MCF 10A (cell line): ENCODE data around the gene ZNF410. TPM values are rescaled to one million over a fixed set of nuclear protein-coding genes. Genes with fewer than 3 reads are reported as not detected.

Experiments
- BruUV-seq: library from RNA; stranded (reverse); fragments of 400-500 nt; replicated peaks from 2 replicates; lab custom pipeline; 2021; lab: Mats Ljungman, UMichigan
- CTCF ChIA-PET: fragments of 300-600 bp; sonication (Branson Sonifier 250); formaldehyde crosslinking; extraction: SDS; loops from one replicate; lab custom pipeline; 2021; ENCODE audit warnings: antibody characterized with exemption, inconsistent platforms; lab: Yijun Ruan, JAX
- POLR2A ChIA-PET: fragments of 300-600, 350-650 bp; sonication (Branson Sonifier 250); formaldehyde crosslinking; extraction: SDS; loops from one replicate; lab custom pipeline; 2020; ENCODE audit warnings: antibody characterized with exemption, inconsistent platforms; lab: Yijun Ruan, JAX
- DNase-seq: peaks from one replicate; pipeline ENCODE4 v3.0.0-alpha.2; 2018; ENCODE audit not compliant: unreplicated experiment
- H3K27ac Mint-ChIP-seq: one replicate; pipeline ENCODE4 v1.8.0; 2022; ENCODE audit warnings: mild to moderate bottlenecking, low read depth, mixed read lengths; ENCODE audit not compliant: unreplicated experiment
- H3K27me3 Mint-ChIP-seq: one replicate; pipeline ENCODE4 v1.8.0; 2022; ENCODE audit warnings: mixed read lengths; ENCODE audit not compliant: insufficient read depth, unreplicated experiment
- H3K36me3 Mint-ChIP-seq: one replicate; pipeline ENCODE4 v1.8.0; 2022; ENCODE audit warnings: mild to moderate bottlenecking, moderate library complexity, mixed read lengths; ENCODE audit not compliant: insufficient read depth, unreplicated experiment
- H3K4me1 Mint-ChIP-seq: one replicate; pipeline ENCODE4 v1.8.0; 2022; ENCODE audit warnings: mixed read lengths; ENCODE audit not compliant: insufficient read depth, unreplicated experiment
- H3K4me3 Mint-ChIP-seq: one replicate; pipeline ENCODE4 v1.8.0; 2022; ENCODE audit warnings: mild to moderate bottlenecking, moderate library complexity, mixed read lengths; ENCODE audit not compliant: unreplicated experiment
- H3K9me3 Mint-ChIP-seq: one replicate; pipeline ENCODE4 v1.8.0; 2022; ENCODE audit warnings: mixed read lengths; ENCODE audit not compliant: unreplicated experiment
- intact Hi-C: fragments of 100-400 bp; cut with micrococcal nuclease; formaldehyde crosslinking; loops from 2 replicates; pipeline ENCODE4 v1.14.1; 2022
- total RNA-seq: library from RNA; stranded (reverse); gene quantifications from 2 replicates; pipeline ENCODE4 v1.2.3, GENCODE V29; 2022
- TF ChIP-seq, protein P1 (sequence below): fragments of 200-600 bp; IDR thresholded peaks from one replicate; pipeline ENCODE4 v1.8.0; 2022; ENCODE audit warnings: antibody characterized with exemption, mild to moderate bottlenecking; ENCODE audit not compliant: unreplicated experiment

ZNF410 gene
- total RNA-seq, 1 experiment from 2014 or later, result 76.0 TPM

DNA sequence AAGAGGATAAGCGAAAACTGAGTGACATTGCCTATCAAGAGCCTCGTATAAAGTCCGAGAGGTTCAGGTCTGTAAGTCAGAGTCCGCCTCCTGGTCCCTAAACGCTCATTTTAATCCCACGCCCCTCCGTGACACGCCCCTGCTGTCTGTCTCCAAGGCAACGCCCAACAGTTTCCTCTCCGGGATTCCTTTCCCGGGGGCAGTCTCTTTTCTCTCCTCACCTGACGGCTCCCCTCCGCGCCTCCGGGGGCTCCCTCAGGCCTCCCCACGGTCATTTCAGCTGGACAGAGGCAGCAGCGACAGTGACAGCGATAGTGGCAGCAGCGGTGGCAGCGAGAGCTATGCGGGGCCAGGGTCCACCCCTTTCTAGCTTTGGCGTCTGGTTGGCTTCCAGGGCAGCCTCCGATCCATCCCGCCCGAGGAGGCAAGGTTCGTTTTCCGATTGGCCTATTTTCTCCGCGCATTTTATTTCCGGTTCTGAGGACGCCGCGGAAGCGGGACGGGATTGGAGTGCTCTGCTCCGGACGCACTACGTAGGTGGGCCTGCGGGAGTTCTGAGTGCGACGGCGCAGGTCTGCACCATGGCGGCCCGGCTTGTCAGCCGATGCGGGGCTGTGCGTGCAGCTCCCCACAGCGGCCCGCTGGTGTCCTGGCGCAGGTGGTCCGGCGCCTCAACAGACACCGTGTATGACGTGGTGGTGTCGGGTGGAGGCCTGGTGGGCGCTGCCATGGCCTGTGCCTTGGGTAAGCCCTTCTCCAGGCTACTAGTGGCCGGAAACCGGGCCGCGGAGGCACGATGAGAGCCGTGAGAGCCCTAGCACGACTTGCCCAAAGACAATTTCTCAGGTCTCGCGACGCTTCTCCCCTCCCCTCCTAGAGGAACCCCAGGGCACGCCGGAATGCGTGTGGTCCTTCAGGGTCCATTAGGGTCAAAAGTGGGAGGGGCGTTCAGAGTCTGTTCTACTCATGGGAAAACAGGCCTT is 63.4 kb downstream of the ZNF410 start, which contains the start of the genes COQ6 and FAM161B:
Gene COQ6, plus strand, starts transcription at position 551 of the 983 bp plus-strand sequence. Its CDS starts 31 bp downstream, at position 582.
Gene FAM161B, minus strand, starts transcription at position 343 of the 983 bp plus-strand sequence. Its CDS starts 68 bp downstream, at position 275.
- intact Hi-C loops, result loop anchor here (2.0 to 5.0 kb wide), 2 partner anchors 69 to 87 kb away; partner anchors contain the start of genes BBOF1 and ENTPD5
- POLR2A ChIA-PET, result interaction anchor here (0.6 to 1.3 kb wide), 22 partner anchors 8 to 814 kb away, joined by 3 to 16 read pairs (median 4); partner anchors contain the start of genes AREL1, BBOF1, ENTPD5 and FCF1
- BruUV-seq, result TSS peak; percentile 44

GRCh38 chr14:73953731-73954130 is 67.1 kb downstream of the ZNF410 start:
- CTCF ChIA-PET, result no interaction called here
- peaks cover 10% of the 10 kb centered on the region for H3K4me1 Mint-ChIP-seq
- H3K27ac Mint-ChIP-seq, result no peak overlapping the region
- no peaks in the 10 kb centered on the region for H3K9me3 Mint-ChIP-seq
- H3K36me3 Mint-ChIP-seq, result peaks cover 47% of the 10 kb centered on the region
- TF ChIP-seq, protein P1, sequence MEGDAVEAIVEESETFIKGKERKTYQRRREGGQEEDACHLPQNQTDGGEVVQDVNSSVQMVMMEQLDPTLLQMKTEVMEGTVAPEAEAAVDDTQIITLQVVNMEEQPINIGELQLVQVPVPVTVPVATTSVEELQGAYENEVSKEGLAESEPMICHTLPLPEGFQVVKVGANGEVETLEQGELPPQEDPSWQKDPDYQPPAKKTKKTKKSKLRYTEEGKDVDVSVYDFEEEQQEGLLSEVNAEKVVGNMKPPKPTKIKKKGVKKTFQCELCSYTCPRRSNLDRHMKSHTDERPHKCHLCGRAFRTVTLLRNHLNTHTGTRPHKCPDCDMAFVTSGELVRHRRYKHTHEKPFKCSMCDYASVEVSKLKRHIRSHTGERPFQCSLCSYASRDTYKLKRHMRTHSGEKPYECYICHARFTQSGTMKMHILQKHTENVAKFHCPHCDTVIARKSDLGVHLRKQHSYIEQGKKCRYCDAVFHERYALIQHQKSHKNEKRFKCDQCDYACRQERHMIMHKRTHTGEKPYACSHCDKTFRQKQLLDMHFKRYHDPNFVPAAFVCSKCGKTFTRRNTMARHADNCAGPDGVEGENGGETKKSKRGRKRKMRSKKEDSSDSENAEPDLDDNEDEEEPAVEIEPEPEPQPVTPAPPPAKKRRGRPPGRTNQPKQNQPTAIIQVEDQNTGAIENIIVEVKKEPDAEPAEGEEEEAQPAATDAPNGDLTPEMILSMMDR, result no peak
- DNase-seq, result no peak
- POLR2A ChIA-PET, result no interaction called here
- no TSS peak for BruUV-seq
- intact Hi-C loops, result loop anchor here (5.0 kb wide), 1 partner anchor 84 kb away; no protein-coding TSS in a partner anchor
- no peak overlapping the region for H3K4me3 Mint-ChIP-seq
- H3K27me3 Mint-ChIP-seq, result no peaks in the 10 kb centered on the region

More for the DNA sequence above, 63.4 kb downstream of the ZNF410 start, which contains the start of the genes COQ6 and FAM161B:
- CTCF ChIA-PET, result interaction anchor here (0.6 to 0.7 kb wide), 4 partner anchors 26 to 183 kb away, joined by 3 to 4 read pairs (median 4); no protein-coding TSS in a partner anchor
- TF ChIP-seq, protein P1, result no peak
- no peaks in the 10 kb centered on the region for H3K27me3 Mint-ChIP-seq
- peaks cover 21% of the 10 kb centered on the region for H3K36me3 Mint-ChIP-seq
- peaks cover 10% of the 10 kb centered on the region for H3K4me1 Mint-ChIP-seq
- peak; percentile 97 for DNase-seq
- H3K9me3 Mint-ChIP-seq, result no peaks in the 10 kb centered on the region
- peak within 1 kb of the TSS; percentile 93 for H3K27ac Mint-ChIP-seq
- peak within 1 kb of the TSS; percentile 96 for H3K4me3 Mint-ChIP-seq

- Mint-ChIP-seq H3K4me3 (no peak overlapping the region), H3K9me3 (no peaks in the 10 kb centered on the region), H3K36me3 (peaks cover 66% of the 10 kb centered on the region), H3K4me1 (peaks cover 6% of the 10 kb centered on the region), H3K27ac (no peak overlapping the region), H3K27me3 (no peaks in the 10 kb centered on the region)
- intact Hi-C loops, result no loop called here
- TF ChIP-seq, protein P1, result no peak
- POLR2A ChIA-PET, result no interaction called here
- CTCF ChIA-PET, result interaction anchor here (1.1 kb wide), 1 partner anchor 22 kb away, joined by 4 read pairs; no protein-coding TSS in a partner anchor
- no TSS peak for BruUV-seq
- no peak for DNase-seq
Observed at GRCh38 chr14:73955674-73956073, 69.0 kb downstream of the ZNF410 start.
